HG03039 (cell line): ENCODE measurements around the gene MYMK.

ENCODE experiments used
- ATAC-seq: cut with Tn5 transposase; IDR thresholded peaks from one replicate; pipeline ENCODE4 v1.9.1; 2021; ENCODE audit warnings: mild to moderate bottlenecking, moderate library complexity; ENCODE audit not compliant: unreplicated experiment

MYMK gene

DNA sequence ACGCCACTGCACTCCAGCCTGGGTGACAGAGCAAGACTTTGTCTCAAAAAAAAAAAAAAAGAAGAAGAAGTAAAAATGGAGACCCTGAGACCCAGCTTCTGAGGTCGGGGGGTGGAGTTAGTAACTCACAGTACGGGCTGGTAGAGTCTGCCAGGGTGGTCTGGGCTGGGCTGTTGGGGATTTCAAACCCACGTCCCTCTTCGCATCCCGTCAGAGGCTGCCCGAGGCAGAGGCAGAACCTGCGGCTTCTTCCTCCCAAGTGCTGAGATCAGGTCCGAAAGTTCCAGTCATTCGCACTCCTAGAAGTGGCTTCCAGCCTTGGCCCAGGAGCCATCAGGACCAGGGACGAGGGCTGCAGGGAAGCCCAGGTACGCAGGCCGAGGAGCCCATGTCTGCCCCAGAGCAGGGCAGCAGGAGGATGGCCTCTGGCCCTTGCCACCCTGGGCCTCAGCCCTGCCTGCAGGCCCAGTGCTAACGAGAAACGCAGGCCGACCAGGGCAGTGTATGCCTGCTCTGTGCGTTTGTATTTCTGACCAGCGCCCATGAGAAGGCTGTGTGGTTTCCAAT lies 36.0 kb downstream of the MYMK start:
- ATAC-seq: no peak

DNA sequence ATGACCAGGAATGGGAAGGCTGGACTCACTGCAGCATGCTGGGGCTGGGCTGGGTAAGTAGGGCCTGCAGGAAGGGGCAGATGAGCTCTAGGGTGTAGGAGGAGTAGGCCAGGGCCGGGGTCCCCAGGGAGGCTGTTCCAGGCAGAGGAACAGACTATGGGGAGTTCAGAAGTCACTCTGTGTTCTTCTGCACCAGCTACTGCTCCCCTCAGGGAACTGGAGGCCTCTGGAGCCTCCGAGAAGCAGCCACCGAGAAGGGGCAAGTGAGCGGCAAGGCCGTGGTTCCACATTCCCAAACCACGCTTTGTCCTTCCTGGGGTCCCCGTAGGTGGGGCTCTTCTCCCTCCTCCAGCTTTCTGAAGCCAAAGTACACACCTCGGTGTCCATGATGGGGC lies 37.4 kb downstream of the MYMK start:
- ATAC-seq: no peak

DNA sequence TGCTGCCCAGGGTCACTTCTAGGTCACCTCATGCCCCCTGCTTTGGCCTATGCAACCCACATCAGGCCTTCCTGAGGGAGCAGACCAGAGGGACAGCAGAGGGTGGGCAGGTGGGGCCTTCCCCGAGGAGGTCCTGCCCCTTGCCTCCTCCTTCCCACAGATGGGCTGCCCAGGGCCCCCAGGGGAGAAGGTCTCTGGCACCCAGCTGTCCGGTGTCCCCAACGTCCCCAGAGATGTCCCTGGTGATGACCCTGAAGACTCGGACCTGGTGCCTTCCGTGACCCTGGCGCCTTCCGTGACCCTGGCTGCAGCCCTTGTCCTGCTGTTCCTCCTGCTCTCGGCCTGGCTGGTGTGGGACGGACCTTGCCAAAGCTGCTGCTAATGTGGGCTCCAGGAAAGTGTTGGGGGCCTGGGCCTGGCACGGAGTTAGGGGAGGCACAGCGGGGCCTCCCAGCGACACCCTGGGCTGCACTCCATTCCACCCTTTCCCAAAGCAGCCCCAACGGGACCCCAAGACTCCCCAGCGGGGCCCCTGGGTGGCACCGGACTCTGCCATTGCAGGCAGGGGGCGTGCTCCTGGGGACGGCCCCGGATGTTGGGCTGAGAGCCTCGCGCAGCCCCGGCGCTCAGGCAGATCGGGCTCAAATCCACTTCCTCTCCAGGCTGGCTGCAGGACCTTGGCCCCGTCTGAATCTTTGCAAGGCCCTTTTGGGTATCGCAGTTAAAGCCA lies 39.1 kb downstream of the MYMK start:
- no peak for ATAC-seq

DNA sequence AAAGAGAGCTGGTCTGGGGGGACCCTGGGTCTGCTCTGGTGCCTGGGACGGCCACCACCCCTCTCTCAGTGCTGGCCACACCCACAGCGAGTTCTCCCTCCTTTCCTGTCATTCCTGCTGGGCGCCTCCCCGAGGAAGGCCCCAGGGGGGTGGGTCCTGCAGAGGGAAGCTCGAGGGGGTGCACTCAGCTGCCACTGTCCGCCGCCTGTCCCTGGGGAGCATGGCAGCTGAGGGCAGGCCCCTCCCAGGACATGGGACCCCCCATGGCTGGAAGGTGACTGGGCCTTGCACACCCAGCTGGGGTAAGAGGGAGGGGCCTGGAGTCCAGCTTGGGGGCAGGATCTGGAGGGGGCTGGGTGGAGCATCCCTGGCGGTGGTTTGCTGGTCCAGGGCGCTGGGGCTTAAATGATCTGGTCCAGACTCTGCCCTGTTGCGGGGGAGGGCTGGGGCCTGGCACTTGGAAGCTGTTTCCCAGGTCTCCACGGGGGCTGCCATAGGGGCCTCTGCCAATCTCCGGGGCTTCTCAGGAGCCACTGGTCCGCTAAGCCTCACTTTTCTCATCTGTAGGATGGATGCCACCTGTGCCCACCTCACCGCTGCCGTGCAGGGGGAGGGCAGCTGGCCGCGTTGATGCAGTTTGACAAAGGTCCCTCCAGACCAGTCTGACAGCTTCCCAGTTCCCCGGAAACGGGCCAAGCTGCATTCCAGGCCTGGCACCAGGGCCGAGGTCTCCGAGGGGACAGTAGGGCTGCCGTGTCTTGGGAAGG lies 39.9 kb downstream of the MYMK start:
- no peak for ATAC-seq

DNA sequence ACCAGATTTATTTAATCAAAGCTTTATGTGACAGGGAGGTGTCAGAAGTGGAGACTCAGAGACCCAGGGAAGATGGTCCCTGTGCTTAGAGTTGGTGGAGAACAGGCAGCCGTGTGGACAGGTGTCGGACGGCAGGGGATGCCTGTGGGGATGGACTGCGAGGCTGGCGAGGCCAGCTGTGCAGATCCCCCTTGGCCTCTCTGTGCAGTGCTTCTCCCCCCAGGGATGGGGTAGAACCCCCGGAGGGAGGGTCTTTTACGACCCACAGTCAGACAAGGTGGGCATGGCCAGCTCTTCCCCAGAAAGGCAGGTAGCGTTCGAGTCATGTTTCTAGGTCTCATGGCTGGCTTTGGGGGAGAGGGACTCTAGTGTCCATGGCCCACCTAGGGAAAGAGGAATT lies 41.1 kb downstream of the MYMK start:
- ATAC-seq: no peak

DNA sequence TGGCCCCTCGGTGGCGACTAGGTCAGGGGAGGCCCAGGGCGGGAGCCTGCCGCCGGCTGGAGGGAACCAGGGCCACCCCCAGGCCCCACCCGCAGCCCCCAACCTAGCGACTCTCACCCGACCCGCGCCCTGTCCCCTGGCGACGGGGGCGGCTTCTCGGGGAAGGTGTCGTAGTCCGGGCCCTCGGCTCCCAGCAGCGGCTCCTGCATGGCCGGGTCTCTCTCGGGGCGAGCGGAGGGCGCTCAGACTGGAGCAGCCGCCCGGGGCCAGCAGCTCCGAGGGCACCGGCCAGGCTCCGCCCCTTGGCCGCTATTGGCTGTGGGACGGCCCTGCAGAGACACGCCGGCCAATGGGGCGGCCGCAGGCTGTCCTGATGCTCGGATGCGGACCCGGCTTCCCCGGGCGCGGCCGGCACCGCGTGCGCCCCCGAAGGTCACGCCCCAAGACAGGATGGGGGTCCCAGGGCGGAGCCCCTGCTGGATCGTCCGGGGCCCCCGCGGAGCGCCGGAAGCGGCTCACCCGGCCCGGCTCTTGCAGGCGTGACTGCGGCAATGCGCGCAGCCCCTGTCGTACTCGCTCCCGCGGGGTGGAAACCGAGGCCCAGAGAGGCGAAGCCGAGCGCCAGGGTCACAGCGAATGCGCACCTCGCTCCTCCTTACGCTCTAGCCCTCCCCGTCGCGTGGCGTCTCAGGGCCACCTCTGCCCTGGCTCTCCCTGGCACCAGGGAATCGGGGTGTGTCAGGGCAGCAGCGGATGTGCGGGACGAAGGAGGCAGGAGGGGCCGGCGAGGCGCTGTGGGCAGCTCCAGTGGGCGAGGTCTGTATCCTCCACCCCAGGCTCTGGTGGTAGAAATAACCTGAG lies 45.7 kb downstream of the MYMK start, which contains the start of gene SLC2A6:
SLC2A6 (minus strand) TSS at position 249 of the 861 bp plus-strand sequence; CDS start at position 209, 40 bp downstream.
- peak; percentile 86 for ATAC-seq

DNA sequence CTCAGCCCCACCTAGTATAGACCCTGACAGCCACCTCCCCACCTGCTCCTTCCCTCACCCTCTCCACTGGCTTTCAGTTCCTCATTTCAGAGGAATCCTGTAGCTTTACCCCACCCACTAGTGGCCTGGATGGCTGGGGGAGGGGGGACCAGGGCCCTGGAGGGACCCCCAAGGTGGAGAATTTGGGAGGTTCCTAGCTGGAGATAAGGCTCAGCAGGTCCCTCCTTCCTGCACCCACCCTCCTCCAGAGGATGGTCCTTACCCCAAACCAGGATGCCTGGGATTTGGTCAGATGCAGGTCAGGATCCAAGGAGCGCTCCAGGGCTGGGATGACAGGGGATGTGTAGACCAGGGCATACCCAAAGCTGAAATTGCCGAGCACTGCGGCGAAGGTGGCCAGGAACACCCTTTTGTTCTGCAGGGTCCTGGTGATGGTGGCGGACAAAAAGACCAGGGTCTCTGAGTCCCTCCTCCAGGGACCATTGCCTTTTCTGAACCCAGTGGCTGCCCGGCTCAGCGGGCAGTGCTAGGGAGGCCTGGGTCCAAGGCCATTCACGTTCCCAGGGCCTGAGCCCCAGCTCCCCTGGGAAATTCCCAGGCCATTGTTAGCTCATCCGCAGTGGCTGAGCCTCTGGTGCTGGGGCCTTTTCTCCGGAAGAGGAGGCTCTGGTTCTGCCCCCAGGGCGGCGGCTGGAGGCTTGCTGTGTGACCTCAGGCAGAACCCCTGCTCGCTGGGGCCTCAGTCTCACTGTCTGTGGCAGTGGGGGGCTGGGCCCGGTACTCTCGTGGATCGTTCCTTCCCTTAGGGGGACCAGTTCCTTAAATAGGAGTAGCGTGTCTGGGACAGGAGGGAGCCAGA lies 46.5 kb downstream of the MYMK start:
- peak; percentile 23 for ATAC-seq

DNA sequence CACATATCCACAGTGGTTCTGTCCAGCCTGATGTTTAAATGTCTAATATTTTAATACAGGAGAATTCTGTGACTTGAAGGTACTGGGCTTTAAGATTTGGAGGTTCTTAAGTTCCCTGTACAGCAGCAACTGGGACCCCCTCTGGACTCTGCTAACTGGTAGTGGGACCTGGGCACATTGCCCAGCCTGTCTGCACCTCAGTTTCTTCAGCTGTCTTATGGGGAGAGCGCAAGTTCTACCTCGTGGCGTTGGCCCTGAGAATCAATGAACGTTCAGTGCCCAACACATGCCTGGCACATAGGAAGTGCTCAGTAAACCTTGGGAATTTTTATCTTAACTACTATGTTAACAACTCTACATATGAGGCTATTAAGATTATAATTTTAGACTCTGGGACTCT lies 47.3 kb downstream of the MYMK start:
- no peak for ATAC-seq

DNA sequence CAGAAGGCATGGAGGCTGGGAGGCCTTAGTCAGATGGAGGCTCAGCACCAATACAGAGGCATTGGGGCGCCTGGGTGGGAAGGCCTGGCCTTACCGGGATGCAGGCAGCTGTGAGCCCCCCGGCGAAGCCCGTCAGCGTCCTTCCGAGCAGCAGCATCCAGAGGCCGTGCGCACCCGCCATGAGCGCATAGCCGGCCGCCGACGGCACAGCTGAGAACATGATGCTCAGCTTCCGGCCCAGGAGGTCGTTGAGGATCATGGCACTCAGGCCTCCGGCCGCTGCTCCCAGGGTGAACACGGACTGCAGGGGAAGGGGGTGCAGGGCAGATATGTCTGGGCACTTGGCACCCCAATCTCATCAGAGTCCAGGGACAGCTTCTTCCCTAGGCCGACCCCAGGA lies 47.8 kb downstream of the MYMK start:
- no peak for ATAC-seq

DNA sequence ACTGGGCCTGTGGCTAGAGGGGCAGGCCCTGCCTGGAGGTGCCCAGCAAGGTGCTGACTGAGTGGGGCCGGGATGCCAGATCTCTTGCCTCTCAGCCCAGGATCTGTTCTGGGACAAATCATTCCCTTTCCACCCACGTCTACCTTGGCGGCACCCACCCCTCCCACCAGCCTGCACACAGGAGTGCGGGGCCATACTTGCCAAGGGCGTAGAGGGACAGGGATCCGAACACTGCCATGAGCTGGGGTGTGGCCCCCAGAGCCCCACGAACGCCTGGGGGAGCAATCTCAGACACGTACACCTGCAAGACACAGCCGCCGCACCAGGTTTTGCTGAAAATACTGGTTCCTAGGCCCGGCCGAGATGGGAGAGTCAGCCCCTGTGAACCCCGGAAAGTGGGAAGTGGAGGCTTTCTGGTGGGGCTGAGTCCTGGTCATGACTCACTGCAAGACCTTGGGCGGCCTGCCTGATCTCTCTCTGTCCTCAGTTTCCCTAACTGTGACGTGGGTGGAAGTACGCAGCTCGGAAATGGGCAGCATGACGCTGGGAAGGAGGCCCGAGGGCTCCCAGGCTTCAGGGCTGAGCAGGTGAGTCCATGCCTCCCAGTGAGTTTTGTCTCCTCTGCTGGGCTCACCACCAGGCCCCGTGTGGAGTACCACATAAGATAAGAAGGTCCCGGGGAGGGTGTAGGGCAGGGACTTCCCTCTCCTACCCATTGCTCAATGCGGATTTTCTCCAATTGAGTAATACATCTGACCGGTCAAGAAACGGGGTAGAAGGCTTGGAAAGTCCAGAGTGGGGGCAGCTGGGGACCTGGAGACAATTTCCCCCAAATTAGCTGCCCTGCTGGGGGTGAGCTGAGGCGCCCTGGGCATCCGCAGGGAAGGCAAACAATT lies 48.5 kb downstream of the MYMK start:
- no peak for ATAC-seq

DNA sequence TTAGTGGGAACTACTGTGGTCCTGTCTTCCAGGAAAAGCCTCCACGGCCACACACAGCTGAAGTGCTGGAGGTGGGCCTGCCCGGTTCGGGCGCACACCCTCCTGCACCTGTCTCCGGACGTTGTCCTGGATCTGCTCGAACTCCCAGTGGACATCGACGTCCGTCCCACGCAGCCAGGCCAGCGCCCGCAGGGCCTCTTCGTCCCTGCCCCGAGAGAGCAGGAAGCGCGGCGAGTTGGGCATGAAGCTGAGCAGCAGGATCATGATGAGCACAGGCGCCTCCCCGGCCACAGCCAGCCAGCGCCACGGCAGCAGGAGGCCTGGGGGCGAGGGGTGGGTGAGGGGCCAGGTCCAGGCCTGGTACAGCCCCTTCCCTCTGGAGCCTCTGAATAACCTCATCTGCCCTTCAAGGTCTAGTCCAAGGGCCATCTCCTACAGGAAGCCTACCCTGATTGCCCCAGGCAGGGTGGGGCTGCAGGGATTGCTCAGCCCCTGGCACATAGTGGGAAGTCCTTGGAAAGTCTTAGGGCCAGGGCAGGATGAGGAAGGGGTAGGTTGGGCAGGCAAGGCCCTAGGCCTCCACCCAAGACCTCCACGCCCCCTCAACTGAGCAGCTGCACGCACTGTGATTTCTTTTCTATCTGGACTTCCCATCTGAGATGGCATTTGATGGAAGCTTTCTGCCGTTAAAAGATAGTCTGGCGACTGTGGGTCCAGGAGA lies 49.3 kb downstream of the MYMK start:
- no peak for ATAC-seq

DNA sequence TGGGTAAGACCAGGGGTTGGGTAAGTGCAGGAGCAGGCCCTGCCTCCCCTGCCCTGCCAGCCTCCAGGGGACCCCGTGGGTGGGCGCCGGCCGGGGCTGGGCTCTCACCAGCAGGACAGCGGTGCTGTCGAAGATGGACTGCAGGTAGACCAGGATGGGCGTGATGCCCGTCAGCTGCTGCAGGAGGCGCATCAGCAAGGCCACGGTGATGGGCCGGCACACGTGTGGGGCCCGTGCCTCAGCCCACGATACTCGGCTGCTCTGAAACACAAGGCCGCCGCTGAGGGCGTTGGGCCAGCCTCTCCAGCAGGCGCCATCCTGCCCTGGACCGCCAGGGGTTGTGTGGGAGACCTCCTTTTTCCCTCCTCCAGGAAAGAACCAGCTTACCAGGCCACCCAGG lies 49.9 kb downstream of the MYMK start:
- no peak for ATAC-seq

DNA sequence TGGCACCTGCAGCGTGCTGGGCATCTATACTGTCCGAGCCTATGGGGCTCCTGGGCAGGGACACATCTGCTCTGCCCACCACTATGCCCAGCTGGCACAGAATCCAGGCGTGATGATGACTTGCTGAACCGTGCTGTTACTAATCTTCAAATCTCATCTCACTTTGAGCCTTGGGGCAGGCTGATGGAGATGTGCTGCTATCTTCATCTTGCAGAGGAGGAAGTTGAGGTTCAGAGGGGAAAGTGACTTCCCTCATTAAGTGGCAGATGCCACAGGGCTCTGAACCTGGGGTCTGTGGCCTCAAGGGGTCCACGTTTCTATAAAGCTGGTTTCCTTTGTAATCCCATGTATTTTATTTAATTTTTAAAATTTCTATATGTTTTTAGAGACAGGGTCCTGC lies 50.5 kb downstream of the MYMK start:
- ATAC-seq: no peak

DNA sequence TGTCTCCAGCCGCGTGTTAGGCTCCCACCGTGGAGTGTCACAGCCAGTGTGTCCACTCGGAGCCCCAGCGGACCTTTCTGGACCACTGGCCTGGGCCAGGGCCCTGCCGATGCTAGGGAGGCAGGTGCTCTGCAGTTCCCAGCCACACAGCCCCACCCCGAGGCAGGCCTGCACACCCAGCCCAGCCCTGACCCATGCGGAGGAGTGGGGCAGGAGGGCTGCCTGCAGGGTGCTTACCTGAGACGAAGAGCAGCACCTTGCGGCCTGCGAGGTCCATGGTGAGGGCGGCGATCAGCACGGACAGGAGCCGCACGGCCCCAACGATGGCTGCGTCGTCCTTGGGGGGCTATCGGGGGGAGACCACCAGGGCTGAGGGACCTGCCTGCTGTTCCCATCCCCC lies 51.0 kb downstream of the MYMK start:
- no peak for ATAC-seq

DNA sequence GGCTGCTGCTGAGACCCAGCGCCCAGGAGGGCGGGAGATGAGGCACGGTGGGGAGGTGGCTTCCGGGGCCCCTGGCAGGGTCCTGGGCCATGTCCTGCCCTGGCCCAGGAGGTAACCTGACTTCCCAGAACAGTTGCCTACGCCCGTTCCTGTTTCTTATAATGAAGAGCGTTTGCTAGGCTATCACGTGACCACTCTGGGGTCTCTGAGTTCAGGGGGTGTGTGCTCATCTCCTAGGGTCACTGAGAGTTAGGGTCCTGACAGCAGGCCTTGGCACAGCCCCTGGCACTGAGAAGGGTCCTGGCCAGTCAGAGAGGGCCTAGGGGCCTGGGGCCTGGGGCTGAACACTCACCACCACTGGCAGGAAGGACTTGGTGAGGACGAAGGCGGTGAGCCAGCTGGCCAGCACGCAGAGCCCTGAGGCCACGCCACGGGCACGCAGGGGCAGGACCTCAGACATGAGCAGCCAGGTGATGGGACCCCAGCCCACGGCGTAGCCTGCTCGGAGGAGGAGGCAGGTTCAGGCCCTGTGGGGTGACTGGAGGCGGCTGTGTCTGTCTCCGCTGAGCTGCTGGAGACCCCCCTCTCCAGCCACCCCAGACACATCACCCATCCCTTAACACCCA lies 51.9 kb downstream of the MYMK start:
- ATAC-seq: no peak

DNA sequence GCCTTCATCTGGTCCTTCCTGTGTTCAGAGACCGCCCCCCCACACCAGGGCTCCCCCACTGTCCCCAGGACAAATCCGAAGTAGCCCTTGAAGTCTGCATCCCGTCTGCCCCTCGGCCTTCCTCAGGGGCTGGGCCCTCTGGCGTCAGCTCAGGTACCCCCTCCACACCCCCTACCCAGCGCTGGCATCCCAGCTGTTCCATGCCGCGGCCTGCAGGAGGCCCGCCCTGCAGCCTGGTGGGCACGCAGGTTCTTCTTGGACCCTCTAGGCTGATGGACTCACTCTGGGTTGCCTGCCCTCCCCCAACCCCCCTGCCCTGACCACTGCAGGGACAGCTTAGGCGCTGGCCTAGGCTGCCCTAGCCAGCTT lies 52.5 kb downstream of the MYMK start:
- no peak for ATAC-seq

DNA sequence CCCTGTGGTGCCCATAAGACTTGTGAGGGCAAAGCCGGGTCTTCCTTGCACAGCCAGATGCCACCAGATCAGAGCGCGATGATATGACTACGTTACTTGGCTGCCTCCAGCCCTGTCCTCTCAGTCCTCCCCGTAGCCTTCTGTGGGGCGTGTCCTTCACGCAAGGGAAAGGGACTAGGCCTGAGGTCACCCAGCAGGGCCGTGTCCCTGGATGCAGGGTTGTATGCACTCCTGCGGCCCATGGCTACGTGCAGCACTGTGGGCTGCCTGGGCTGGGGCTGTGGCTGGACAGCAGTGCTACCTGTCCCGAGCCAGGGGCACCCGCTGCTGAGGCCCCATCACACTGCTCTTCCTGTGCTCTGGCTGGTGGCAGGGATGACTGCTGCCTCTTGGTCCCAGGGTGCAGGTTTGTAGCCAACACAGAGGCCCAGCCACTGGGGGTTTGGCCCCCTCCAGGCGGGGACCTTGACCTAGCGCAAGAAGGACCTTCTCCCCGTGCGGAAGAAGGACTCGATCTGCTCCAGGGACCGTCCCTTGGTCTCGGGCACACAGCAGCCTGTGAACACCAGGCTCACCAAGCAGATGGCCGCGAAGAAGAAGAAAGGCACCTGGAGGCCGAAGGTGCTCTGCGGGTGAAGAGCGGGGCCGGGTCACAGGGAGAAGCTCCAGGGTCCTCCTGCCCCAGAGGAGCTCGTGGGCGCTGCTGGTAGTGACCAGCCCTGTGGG lies 53.0 kb downstream of the MYMK start:
- no peak for ATAC-seq

DNA sequence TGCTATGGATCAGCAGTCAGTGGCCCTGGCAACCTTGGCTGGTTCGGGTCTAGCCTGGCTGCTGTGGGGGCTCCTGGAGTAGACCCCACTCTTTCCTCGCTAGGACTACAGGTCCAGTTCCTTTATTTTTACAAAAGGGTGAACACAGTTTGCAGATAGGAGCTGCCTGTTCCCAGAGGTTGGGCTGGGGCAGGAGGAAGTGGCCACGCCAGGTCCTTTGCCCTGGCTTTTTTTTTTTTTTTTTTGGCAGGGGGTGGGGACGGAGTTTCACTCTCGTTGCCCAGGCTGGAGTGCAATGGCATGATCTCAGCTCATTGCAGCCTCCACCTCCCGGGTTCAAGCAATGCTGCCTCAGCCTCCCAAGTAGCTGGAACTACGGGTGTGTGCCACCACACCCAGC lies 53.8 kb downstream of the MYMK start:
- ATAC-seq: no peak
